Activated T-cell treated with anti-CD3 and anti-CD28 coated beads, Interleukin-2, amount 50 U/mL, for 1 hour (primary cell): Measurements from ENCODE around the gene C9.
"Not testable (repeated sequence)": the region's sequence is repeated elsewhere in the genome, so short reads cannot be mapped to it uniquely, and the experiment has no call there.

Source experiments
- DNase-seq: peaks from one replicate; pipeline ENCODE4 v3.0.0-alpha.2; 2020

The C9 gene

GRCh38 chr5:39370555-39371366 lies 6.5 kb upstream of the C9 start:
- no peak for DNase-seq

- DNase-seq = no peak
These were observed 5.0 kb upstream of the C9 start for GRCh38 chr5:39369123-39369815.

GRCh38 chr5:39368116-39368515 lies 3.8 kb upstream of the C9 start:
- DNase-seq = no peak

- DNase-seq = no peak
These were observed 3.4 kb upstream of the C9 start for GRCh38 chr5:39367711-39368110.

- DNase-seq = no peak
These were observed 1.1 kb downstream of the C9 start for GRCh38 chr5:39363217-39363616.

- no peak for DNase-seq
These were observed 1.6 kb downstream of the C9 start for GRCh38 chr5:39362646-39363045.

GRCh38 chr5:39361306-39361705 lies 3.0 kb downstream of the C9 start:
- DNase-seq = no peak

- no peak for DNase-seq
These were observed 3.7 kb downstream of the C9 start for GRCh38 chr5:39360471-39361111.

- DNase-seq = no peak
These were observed 8.0 kb downstream of the C9 start for GRCh38 chr5:39356263-39356662.

- DNase-seq = no peak
These were observed 9.0 kb downstream of the C9 start for GRCh38 chr5:39355324-39355723.

GRCh38 chr5:39353717-39354399 lies 10.4 kb downstream of the C9 start:
- no peak for DNase-seq

GRCh38 chr5:39352951-39353350 lies 11.3 kb downstream of the C9 start:
- DNase-seq = no peak

- DNase-seq = no peak
These were observed 12.1 kb downstream of the C9 start for GRCh38 chr5:39352170-39352569.

GRCh38 chr5:39349484-39349883 lies 14.8 kb downstream of the C9 start:
- no peak for DNase-seq

- DNase-seq = no peak
These were observed 21.8 kb downstream of the C9 start for GRCh38 chr5:39342460-39342859.

GRCh38 chr5:39341896-39342295 lies 22.4 kb downstream of the C9 start:
- DNase-seq = no peak

GRCh38 chr5:39340506-39340905 lies 23.8 kb downstream of the C9 start:
- DNase-seq = no peak

GRCh38 chr5:39337252-39337915 lies 26.9 kb downstream of the C9 start:
- DNase-seq = no peak

GRCh38 chr5:39334296-39334695 lies 30.0 kb downstream of the C9 start:
- not testable (repeated sequence) for DNase-seq

GRCh38 chr5:39333104-39333503 lies 31.2 kb downstream of the C9 start:
- no peak for DNase-seq

GRCh38 chr5:39331861-39332381 lies 32.4 kb downstream of the C9 start:
- no peak for DNase-seq

GRCh38 chr5:39328731-39329130 lies 35.6 kb downstream of the C9 start:
- DNase-seq = no peak

GRCh38 chr5:39323542-39323941 lies 40.8 kb downstream of the C9 start:
- DNase-seq = no peak
